ENCODE measurements around the gene SPEM2. TPM values are rescaled to one million over a fixed set of nuclear protein-coding genes. Genes with fewer than 3 reads are reported as not detected.

The SPEM2 gene
- total and polyA plus RNA-seq, 2 donors (not counting 1 experiment from before 2014, with no cell fraction given), result not detected

DNA sequence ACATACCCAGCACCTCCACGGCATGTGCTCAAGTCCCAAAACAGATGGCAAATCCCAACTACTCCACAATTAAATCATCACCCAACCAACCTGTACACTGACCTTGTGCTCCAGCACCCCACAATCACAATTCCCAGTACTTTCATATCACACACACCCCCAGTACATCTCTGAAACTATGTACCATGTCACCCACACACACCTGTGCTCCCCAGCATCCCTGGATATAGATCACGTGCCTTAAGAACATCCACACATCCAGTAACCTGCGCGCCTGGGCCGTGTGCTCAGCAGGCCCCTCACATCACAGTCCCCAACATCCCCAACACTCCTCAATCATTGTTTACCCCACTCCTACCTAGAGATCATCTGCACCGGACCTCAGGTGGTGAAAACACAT, 15.7 kb upstream of the SPEM2 start:
- Histone ChIP-seq H3K27ac (ENCODE audit: insufficient read depth, low read length) (no peak overlapping the region), H3K4me3 (replicated peaks in 1 of 4; ENCODE audit: control extremely low read depth in 1 of 4, insufficient read depth in 1 of 4, low read depth in 3 of 4, low read length in 4 of 4) (no peak overlapping the region), H3K27me3 (ENCODE audit: control insufficient read depth, insufficient read depth, low read length) (no peaks in the 10 kb centered on the region), H3K36me3 (ENCODE audit: control insufficient read depth, insufficient read depth, low read length) (peaks cover 11% of the 10 kb centered on the region), H3K4me2 (ENCODE audit: extremely low read depth, insufficient read depth, low read length) (no peak overlapping the region), H4K20me1 (ENCODE audit: control insufficient read depth, extremely low read depth, insufficient read depth, low read length) (no peaks in the 10 kb centered on the region), H3K9ac (ENCODE audit: insufficient read depth, low read length) (no peak overlapping the region), H3K9me3 (ENCODE audit: control insufficient read depth, insufficient read depth, low read depth, low read length) (no peaks in the 10 kb centered on the region), H3K79me2 (ENCODE audit: control insufficient read depth, insufficient read depth, low read length) (no peaks in the 10 kb centered on the region), H2AFZ (ENCODE audit: low read length) (no peak overlapping the region), H3K4me1 (ENCODE audit: control insufficient read depth, extremely low read depth, insufficient read depth, low read length) (peaks cover 7% of the 10 kb centered on the region)
- no peak for TF ChIP-seq EZH2 (IDR thresholded peaks at IDR 0.05; ENCODE audit: low read length, missing control alignments)
- TF ChIP-seq, protein P1, sequence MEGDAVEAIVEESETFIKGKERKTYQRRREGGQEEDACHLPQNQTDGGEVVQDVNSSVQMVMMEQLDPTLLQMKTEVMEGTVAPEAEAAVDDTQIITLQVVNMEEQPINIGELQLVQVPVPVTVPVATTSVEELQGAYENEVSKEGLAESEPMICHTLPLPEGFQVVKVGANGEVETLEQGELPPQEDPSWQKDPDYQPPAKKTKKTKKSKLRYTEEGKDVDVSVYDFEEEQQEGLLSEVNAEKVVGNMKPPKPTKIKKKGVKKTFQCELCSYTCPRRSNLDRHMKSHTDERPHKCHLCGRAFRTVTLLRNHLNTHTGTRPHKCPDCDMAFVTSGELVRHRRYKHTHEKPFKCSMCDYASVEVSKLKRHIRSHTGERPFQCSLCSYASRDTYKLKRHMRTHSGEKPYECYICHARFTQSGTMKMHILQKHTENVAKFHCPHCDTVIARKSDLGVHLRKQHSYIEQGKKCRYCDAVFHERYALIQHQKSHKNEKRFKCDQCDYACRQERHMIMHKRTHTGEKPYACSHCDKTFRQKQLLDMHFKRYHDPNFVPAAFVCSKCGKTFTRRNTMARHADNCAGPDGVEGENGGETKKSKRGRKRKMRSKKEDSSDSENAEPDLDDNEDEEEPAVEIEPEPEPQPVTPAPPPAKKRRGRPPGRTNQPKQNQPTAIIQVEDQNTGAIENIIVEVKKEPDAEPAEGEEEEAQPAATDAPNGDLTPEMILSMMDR (conservative IDR thresholded peaks at IDR 0.05 in 1 of 2, IDR thresholded peaks at IDR 0.05 in 1 of 2; ENCODE audit: low read depth in 1 of 2, low read length in 2 of 2), result no peak
- DNase-seq (ENCODE audit: low read depth in 2 of 2), result no peak

DNA sequence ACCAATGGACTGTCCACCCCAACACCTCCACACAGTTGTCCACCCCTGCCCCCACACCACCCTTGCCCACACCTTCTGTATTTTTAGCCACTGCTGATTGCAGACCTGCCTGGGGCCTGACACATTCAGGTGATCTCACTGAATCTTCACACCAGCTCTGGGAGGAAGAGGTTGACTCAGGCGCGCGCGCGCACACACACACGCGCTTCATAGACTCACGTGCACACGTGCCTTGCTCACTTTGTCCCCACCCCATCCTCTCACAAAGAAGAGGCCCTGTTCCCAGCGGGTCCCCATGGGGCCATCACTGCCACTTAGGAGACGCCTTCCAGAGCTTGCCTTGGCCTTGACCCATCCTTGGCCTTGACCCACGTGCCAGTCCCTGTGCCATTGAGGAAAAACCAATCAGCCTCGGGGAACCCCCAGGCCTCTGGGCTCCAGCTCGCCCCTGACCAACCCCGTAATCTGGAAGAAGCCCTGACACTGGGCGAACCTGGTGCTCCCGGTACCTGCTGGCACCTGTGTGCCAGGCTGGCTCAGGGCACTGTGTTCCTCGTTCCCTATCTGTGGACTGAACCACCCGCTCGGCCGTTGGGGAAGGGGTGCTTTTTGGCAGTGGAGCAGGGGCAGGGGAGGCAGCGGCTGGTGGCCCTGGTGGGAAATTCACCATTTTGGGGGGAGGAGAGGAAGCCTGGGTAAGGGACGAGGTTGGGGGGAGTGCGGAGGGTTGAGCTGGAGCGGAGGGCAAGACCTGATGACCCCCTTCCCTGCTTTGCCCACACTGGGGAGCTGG, 14.6 kb upstream of the SPEM2 start:
- DNase-seq (ENCODE audit: low read depth in 2 of 2), result no peak
- Histone ChIP-seq H2AFZ (ENCODE audit: low read length) (no peak overlapping the region), H4K20me1 (ENCODE audit: control insufficient read depth, extremely low read depth, insufficient read depth, low read length) (no peaks in the 10 kb centered on the region), H3K4me3 (replicated peaks in 1 of 4; ENCODE audit: control extremely low read depth in 1 of 4, insufficient read depth in 1 of 4, low read depth in 3 of 4, low read length in 4 of 4) (no peak overlapping the region), H3K27ac (ENCODE audit: insufficient read depth, low read length) (no peak overlapping the region), H3K27me3 (ENCODE audit: control insufficient read depth, insufficient read depth, low read length) (no peaks in the 10 kb centered on the region), H3K79me2 (ENCODE audit: control insufficient read depth, insufficient read depth, low read length) (no peaks in the 10 kb centered on the region), H3K4me2 (ENCODE audit: extremely low read depth, insufficient read depth, low read length) (no peak overlapping the region), H3K4me1 (ENCODE audit: control insufficient read depth, extremely low read depth, insufficient read depth, low read length) (peaks cover 7% of the 10 kb centered on the region), H3K36me3 (ENCODE audit: control insufficient read depth, insufficient read depth, low read length) (peaks cover 15% of the 10 kb centered on the region), H3K9ac (ENCODE audit: insufficient read depth, low read length) (no peak overlapping the region), H3K9me3 (ENCODE audit: control insufficient read depth, insufficient read depth, low read depth, low read length) (no peaks in the 10 kb centered on the region)
- no peak for TF ChIP-seq EZH2 (IDR thresholded peaks at IDR 0.05; ENCODE audit: low read length, missing control alignments)
- TF ChIP-seq, protein P1 (conservative IDR thresholded peaks at IDR 0.05 in 1 of 2, IDR thresholded peaks at IDR 0.05 in 1 of 2; ENCODE audit: low read depth in 1 of 2, low read length in 2 of 2), result no peak

DNA sequence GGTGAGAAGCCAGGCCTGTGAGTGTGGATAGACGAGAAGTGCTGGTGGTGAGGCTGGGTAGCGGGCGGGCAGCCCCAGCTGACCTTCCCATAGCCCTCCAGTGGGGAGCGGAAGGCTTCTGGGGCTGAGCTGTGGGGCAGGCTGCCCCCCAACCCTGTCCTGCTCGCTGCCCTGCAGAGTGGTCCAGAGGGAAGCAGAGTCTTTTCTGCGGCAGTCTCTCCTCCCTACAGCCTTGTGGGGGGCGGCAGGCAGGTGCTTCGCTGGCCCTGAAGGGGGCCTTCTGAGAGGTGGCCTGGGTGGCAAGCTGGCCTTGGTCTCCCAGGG, 14.0 kb upstream of the SPEM2 start:
- peaks cover 15% of the 10 kb centered on the region for H3K36me3 ChIP-seq (ENCODE audit: control insufficient read depth, insufficient read depth, low read length)
- no peaks in the 10 kb centered on the region for H4K20me1 ChIP-seq (ENCODE audit: control insufficient read depth, extremely low read depth, insufficient read depth, low read length)
- TF ChIP-seq, protein P1 (conservative IDR thresholded peaks at IDR 0.05 in 1 of 2, IDR thresholded peaks at IDR 0.05 in 1 of 2; ENCODE audit: low read depth in 1 of 2, low read length in 2 of 2), result no peak
- no peak for TF ChIP-seq EZH2 (IDR thresholded peaks at IDR 0.05; ENCODE audit: low read length, missing control alignments)

More for the DNA sequence above, 14.0 kb upstream of the SPEM2 start:
- no peak overlapping the region for H3K4me3 ChIP-seq (replicated peaks in 1 of 4; ENCODE audit: control extremely low read depth in 1 of 4, insufficient read depth in 1 of 4, low read depth in 3 of 4, low read length in 4 of 4)
- no peaks in the 10 kb centered on the region for H3K27me3 ChIP-seq (ENCODE audit: control insufficient read depth, insufficient read depth, low read length)
- peaks cover 7% of the 10 kb centered on the region for H3K4me1 ChIP-seq (ENCODE audit: control insufficient read depth, extremely low read depth, insufficient read depth, low read length)
- no peak overlapping the region for H3K9ac ChIP-seq (ENCODE audit: insufficient read depth, low read length)
- DNase-seq (ENCODE audit: low read depth in 2 of 2), result no peak
- H3K9me3 ChIP-seq (ENCODE audit: control insufficient read depth, insufficient read depth, low read depth, low read length), result no peaks in the 10 kb centered on the region
- H2AFZ ChIP-seq (ENCODE audit: low read length), result no peak overlapping the region
- no peak overlapping the region for H3K27ac ChIP-seq (ENCODE audit: insufficient read depth, low read length)
- no peak overlapping the region for H3K4me2 ChIP-seq (ENCODE audit: extremely low read depth, insufficient read depth, low read length)
- no peaks in the 10 kb centered on the region for H3K79me2 ChIP-seq (ENCODE audit: control insufficient read depth, insufficient read depth, low read length)

Measured in fibroblast of lung (primary cell).